AG09319 (cell line): Measurements from ENCODE around the gene HACE1.

Experiments used
- DNase-seq: peaks from one replicate; pipeline ENCODE4 v3.0.0-alpha.2; 2010; ENCODE audit warnings: low read depth; ENCODE audit errors: extremely low read depth
- CTCF ChIP-seq: IDR thresholded peaks from 2 replicates; pipeline ENCODE4 v1.5.1; 2011; ENCODE audit warnings: low read depth, mild to moderate bottlenecking, inconsistent platforms, low read length, moderate library complexity

HACE1 gene

GRCh38 chr6:104887350-104887749, 27.6 kb upstream of the HACE1 start:
- TF ChIP-seq CTCF, result no peak
- no peak for DNase-seq

GRCh38 chr6:104885518-104886043, 25.9 kb upstream of the HACE1 start:
- DNase-seq, result no peak
- TF ChIP-seq CTCF, result no peak

- TF ChIP-seq CTCF, result no peak
- no peak for DNase-seq
Observed at GRCh38 chr6:104884867-104885517, 25.3 kb upstream of the HACE1 start.

GRCh38 chr6:104881964-104882668, 22.4 kb upstream of the HACE1 start:
- no peak for DNase-seq
- no peak for TF ChIP-seq CTCF

GRCh38 chr6:104862456-104862855, 2.7 kb upstream of the HACE1 start:
- TF ChIP-seq CTCF, result no peak

GRCh38 chr6:104860221-104860620, 502 bp upstream of the HACE1 start:
- no peak for DNase-seq
- TF ChIP-seq CTCF, result no peak

More at GRCh38 chr6:104862456-104862855, 2.7 kb upstream of the HACE1 start:
- DNase-seq, result no peak

GRCh38 chr6:104858642-104859041, 1.1 kb downstream of the HACE1 start:
- TF ChIP-seq CTCF, result no peak
- no peak for DNase-seq
